HG03460 (cell line): ENCODE measurements around the gene ARHGAP33.
"Not testable (repeated sequence)": the region's sequence is repeated elsewhere in the genome, so short reads cannot be mapped to it uniquely, and the experiment has no call there.

Experiments
- ATAC-seq: cut with Tn5 transposase; IDR thresholded peaks from one replicate; pipeline ENCODE4 v1.9.1; 2021; ENCODE audit not compliant: unreplicated experiment

ARHGAP33 gene

GRCh38 chr19:35754370-35755130 is 20.8 kb upstream of the ARHGAP33 start:
- ATAC-seq: no peak

- no peak for ATAC-seq
These were observed 20.2 kb upstream of the ARHGAP33 start for GRCh38 chr19:35755131-35755549.

GRCh38 chr19:35755550-35756376 is 19.6 kb upstream of the ARHGAP33 start:
- no peak for ATAC-seq

- ATAC-seq: no peak
These were observed 18.8 kb upstream of the ARHGAP33 start, which contains the start of gene HSPB6 for GRCh38 chr19:35756377-35757230. TSS of gene HSPB6 (minus strand) at chr19:35757029. CDS start at chr19:35757008, 21 bp downstream.

- no peak for ATAC-seq
These were observed 18.1 kb upstream of the ARHGAP33 start for GRCh38 chr19:35757231-35757748.

GRCh38 chr19:35757749-35758608 is 17.4 kb upstream of the ARHGAP33 start, which contains the start of gene PROSER3:
TSS of gene PROSER3 (plus strand) at chr19:35758176. CDS start at chr19:35758216, 40 bp downstream.
- peak; percentile 95 for ATAC-seq

GRCh38 chr19:35759697-35760096 is 15.7 kb upstream of the ARHGAP33 start:
- no peak for ATAC-seq

- ATAC-seq: no peak
These were observed 14.5 kb upstream of the ARHGAP33 start for GRCh38 chr19:35760711-35761349.

- no peak for ATAC-seq
These were observed 10.7 kb upstream of the ARHGAP33 start for GRCh38 chr19:35764432-35765315.

- no peak for ATAC-seq
These were observed 8.7 kb upstream of the ARHGAP33 start for GRCh38 chr19:35766571-35767104.

GRCh38 chr19:35767288-35768081 is 7.9 kb upstream of the ARHGAP33 start:
- ATAC-seq: no peak

GRCh38 chr19:35768082-35768421 is 7.3 kb upstream of the ARHGAP33 start:
- no peak for ATAC-seq

- not testable (repeated sequence) for ATAC-seq
These were observed 3.0 kb upstream of the ARHGAP33 start for GRCh38 chr19:35772362-35772761.

GRCh38 chr19:35773020-35773806 is 2.2 kb upstream of the ARHGAP33 start:
- ATAC-seq: no peak

- no peak for ATAC-seq
These were observed 904 bp upstream of the ARHGAP33 start for GRCh38 chr19:35774274-35775045.

- ATAC-seq: no peak
These were observed 392 bp upstream of the ARHGAP33 start for GRCh38 chr19:35775046-35775297.
